ENCODE data around the gene HPN. TPM values are rescaled to one million over a fixed set of nuclear protein-coding genes. Genes with fewer than 3 reads are reported as not detected.

Gene HPN
- total and polyA plus RNA-seq, 10 of the 15 experiments (the other 5 are each of a cell fraction or from before 2014, with no cell fraction given) = 0.21 to 0.35 TPM; not detected in 8

DNA sequence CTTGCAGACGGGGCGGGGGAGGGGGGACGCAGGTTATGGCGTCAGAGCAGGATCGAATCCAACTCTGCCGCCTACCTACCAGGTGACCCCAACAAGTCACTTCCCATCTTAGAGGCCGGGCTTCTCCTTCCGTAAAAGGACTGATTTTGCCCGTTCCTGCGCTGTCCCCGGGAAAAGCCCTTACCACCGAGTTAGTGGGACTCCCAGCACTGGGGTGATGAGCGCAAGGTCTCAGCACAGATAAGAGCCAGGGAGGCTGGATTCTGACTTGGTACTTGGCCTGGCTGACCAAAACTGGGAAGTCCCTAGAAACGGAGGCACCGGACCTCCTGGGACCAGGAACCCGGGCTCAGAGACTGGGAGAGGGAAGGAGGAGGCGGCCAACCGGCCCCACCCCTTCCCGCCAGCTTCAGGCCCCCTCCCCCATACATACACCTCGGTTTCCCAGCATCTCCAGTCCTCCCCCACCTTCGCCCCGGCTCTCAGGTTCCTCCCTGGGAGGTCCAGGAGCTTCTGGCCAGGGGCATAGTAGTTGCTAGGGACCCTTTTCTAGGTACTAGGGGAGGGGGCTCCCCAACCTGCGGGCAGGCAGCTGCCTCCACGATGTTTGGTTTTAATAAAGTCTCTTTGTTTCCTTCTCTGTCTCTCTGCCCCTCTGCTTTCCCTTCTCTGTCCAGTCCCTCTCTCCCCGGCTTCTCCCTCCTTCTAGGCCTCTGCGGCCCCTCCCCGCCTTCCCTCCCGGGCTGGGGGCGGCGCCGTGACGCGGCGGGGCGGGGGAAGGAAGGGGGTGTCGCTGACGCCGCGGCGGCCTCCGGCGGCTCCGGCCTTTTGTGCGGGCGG lies 41.8 kb upstream of the HPN start, which contains the start of gene GRAMD1A:
TSS of gene GRAMD1A (plus strand) at position 826 of the 840 bp plus-strand sequence. CDS start 156 bp downstream, outside the sequence.
- no peak for FAIRE-seq
- Histone ChIP-seq H2AFZ (ENCODE audit: control insufficient read depth, low read depth, low read length) (peak within 1 kb of the TSS; percentile 76), H3K4me3 (peak within 1 kb of the TSS; percentile 95), H3K9ac (ENCODE audit: control insufficient read depth, insufficient read depth, low read length) (peak within 1 kb of the TSS; percentile 94), H3K27me3 (replicated peaks in 1 of 2; ENCODE audit: control insufficient read depth in 2 of 2, insufficient read depth in 2 of 2, low read length in 1 of 2) (no peaks in the 10 kb centered on the region), H4K20me1 (ENCODE audit: control insufficient read depth, insufficient read depth) (peaks cover 6% of the 10 kb centered on the region; the same call in 1 of the 2 replicates), H3K36me3 (ENCODE audit: control insufficient read depth in 2 of 2, insufficient read depth in 2 of 2, low read length in 1 of 2) (peaks cover 3% of the 10 kb centered on the region in 2 experiments; a peak in 3 of 4 replicates), H3K27ac (ENCODE audit: control insufficient read depth, insufficient read depth) (peak within 1 kb of the TSS; percentile 86), H3K4me1 (ENCODE audit: control insufficient read depth, insufficient read depth, low read length) (peaks cover 43% of the 10 kb centered on the region), H3K9me3 (replicated peaks; ENCODE audit: control insufficient read depth, insufficient read depth, low read length) (no peaks in the 10 kb centered on the region; the same call in 2 of the 3 replicates), H3K79me2 (ENCODE audit: control insufficient read depth, insufficient read depth, low read length) (peaks cover 45% of the 10 kb centered on the region), H3K4me2 (ENCODE audit: control insufficient read depth, insufficient read depth) (peak within 1 kb of the TSS; percentile 96)
- ChIA-PET SMC1A (ENCODE audit: uncharacterized antibody, unreplicated experiment) (interaction anchor here (0.7 to 1.7 kb wide), 4 partner anchors 9 to 21 kb away, joined by 3 to 6 read pairs (median 4); no protein-coding TSS in a partner anchor), RAD21 (ENCODE audit: unreplicated experiment) (interaction anchor here (1.4 to 3.5 kb wide), 2 partner anchors 10 to 27 kb away, joined by 3 to 33 read pairs; no protein-coding TSS in a partner anchor), CTCF (interaction anchor here (1.6 to 2.2 kb wide), 2 partner anchors 11 to 136 kb away, joined by 3 to 5 read pairs; partner anchors contain the start of gene LGI4), POLR2A (interaction anchor here (0.5 to 4.7 kb wide), 5 partner anchors 10 to 1595 kb away, joined by 4 to 38 read pairs (median 5); no protein-coding TSS in a partner anchor)
- WGBS (ENCODE audit: insufficient coverage, insufficient replicate concordance, low lambda C conversion rate, missing lambda C conversion rate) = 1% methylated on average over 37 of the region's 45 CpGs
- intact Hi-C loops (cut with micrococcal nuclease; ENCODE audit: unreplicated experiment) = no loop called here
- no peak for DNase-seq (ENCODE audit: low read depth, low spot score)
- ATAC-seq = peak; percentile 72
- BruUV-seq (replicated peaks) = TSS peak; percentile 99
- in situ Hi-C loops (cut with MboI) = no loop called here
- TF ChIP-seq NFIC (IDR thresholded peaks at IDR 0.05; ENCODE audit: low read depth, low read length) (no peak; the same call in 1 of the 2 replicates), SMAD1 (IDR thresholded peaks at IDR 0.05; ENCODE audit: low read depth, partially characterized antibody) (peak; percentile 74), NBN (IDR thresholded peaks at IDR 0.05) (peak; percentile 40), DPF2 (IDR thresholded peaks at IDR 0.05) (0 out of 2 replicates have a peak, but pooled peaks have one; percentile 45), PML (IDR thresholded peaks at IDR 0.05; ENCODE audit: low read length) (peak; percentile 68)
- TF ChIP-seq, protein P1, sequence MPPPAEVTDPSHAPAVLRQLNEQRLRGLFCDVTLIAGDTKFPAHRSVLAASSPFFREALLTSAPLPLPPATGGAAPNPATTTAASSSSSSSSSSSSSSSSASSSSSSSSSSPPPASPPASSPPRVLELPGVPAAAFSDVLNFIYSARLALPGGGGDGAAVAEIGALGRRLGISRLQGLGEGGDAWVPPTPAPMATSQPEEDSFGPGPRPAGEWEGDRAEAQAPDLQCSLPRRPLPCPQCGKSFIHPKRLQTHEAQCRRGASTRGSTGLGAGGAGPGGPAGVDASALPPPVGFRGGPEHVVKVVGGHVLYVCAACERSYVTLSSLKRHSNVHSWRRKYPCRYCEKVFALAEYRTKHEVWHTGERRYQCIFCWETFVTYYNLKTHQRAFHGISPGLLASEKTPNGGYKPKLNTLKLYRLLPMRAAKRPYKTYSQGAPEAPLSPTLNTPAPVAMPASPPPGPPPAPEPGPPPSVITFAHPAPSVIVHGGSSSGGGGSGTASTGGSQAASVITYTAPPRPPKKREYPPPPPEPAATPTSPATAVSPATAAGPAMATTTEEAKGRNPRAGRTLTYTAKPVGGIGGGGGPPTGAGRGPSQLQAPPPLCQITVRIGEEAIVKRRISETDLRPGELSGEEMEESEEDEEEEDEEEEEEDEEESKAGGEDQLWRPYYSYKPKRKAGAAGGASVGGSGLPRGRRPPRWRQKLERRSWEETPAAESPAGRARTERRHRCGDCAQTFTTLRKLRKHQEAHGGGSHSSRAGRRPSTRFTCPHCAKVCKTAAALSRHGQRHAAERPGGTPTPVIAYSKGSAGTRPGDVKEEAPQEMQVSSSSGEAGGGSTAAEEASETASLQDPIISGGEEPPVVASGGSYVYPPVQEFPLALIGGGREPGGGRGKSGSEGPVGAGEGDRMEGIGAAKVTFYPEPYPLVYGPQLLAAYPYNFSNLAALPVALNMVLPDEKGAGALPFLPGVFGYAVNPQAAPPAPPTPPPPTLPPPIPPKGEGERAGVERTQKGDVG (CRISPR knock-in tag; IDR thresholded peaks at IDR 0.05) = 0 out of 2 replicates have a peak, but pooled peaks have one; percentile 50
- TF ChIP-seq, protein P2, sequence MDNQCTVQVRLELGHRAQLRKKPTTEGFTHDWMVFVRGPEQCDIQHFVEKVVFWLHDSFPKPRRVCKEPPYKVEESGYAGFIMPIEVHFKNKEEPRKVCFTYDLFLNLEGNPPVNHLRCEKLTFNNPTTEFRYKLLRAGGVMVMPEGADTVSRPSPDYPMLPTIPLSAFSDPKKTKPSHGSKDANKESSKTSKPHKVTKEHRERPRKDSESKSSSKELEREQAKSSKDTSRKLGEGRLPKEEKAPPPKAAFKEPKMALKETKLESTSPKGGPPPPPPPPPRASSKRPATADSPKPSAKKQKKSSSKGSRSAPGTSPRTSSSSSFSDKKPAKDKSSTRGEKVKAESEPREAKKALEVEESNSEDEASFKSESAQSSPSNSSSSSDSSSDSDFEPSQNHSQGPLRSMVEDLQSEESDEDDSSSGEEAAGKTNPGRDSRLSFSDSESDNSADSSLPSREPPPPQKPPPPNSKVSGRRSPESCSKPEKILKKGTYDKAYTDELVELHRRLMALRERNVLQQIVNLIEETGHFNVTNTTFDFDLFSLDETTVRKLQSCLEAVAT (IDR thresholded peaks at IDR 0.05) = peak; percentile 74; the same call in 1 of the 2 replicates
- TF ChIP-seq, protein P3, sequence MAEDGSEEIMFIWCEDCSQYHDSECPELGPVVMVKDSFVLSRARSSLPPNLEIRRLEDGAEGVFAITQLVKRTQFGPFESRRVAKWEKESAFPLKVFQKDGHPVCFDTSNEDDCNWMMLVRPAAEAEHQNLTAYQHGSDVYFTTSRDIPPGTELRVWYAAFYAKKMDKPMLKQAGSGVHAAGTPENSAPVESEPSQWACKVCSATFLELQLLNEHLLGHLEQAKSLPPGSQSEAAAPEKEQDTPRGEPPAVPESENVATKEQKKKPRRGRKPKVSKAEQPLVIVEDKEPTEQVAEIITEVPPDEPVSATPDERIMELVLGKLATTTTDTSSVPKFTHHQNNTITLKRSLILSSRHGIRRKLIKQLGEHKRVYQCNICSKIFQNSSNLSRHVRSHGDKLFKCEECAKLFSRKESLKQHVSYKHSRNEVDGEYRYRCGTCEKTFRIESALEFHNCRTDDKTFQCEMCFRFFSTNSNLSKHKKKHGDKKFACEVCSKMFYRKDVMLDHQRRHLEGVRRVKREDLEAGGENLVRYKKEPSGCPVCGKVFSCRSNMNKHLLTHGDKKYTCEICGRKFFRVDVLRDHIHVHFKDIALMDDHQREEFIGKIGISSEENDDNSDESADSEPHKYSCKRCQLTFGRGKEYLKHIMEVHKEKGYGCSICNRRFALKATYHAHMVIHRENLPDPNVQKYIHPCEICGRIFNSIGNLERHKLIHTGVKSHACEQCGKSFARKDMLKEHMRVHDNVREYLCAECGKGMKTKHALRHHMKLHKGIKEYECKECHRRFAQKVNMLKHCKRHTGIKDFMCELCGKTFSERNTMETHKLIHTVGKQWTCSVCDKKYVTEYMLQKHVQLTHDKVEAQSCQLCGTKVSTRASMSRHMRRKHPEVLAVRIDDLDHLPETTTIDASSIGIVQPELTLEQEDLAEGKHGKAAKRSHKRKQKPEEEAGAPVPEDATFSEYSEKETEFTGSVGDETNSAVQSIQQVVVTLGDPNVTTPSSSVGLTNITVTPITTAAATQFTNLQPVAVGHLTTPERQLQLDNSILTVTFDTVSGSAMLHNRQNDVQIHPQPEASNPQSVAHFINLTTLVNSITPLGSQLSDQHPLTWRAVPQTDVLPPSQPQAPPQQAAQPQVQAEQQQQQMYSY (CRISPR knock-in tag; IDR thresholded peaks at IDR 0.05) = 0 out of 2 replicates have a peak, but pooled peaks have one; percentile 45
- TF ChIP-seq, protein P4, sequence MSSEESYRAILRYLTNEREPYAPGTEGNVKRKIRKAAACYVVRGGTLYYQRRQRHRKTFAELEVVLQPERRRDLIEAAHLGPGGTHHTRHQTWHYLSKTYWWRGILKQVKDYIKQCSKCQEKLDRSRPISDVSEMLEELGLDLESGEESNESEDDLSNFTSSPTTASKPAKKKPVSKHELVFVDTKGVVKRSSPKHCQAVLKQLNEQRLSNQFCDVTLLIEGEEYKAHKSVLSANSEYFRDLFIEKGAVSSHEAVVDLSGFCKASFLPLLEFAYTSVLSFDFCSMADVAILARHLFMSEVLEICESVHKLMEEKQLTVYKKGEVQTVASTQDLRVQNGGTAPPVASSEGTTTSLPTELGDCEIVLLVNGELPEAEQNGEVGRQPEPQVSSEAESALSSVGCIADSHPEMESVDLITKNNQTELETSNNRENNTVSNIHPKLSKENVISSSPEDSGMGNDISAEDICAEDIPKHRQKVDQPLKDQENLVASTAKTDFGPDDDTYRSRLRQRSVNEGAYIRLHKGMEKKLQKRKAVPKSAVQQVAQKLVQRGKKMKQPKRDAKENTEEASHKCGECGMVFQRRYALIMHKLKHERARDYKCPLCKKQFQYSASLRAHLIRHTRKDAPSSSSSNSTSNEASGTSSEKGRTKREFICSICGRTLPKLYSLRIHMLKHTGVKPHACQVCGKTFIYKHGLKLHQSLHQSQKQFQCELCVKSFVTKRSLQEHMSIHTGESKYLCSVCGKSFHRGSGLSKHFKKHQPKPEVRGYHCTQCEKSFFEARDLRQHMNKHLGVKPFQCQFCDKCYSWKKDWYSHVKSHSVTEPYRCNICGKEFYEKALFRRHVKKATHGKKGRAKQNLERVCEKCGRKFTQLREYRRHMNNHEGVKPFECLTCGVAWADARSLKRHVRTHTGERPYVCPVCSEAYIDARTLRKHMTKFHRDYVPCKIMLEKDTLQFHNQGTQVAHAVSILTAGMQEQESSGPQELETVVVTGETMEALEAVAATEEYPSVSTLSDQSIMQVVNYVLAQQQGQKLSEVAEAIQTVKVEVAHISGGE (CRISPR knock-in tag; IDR thresholded peaks at IDR 0.05) = peak; percentile 35; the same call in 1 of the 2 replicates
